CD4-positive, alpha-beta T cell treated with Interleukin-6 at 100 ng/mL for 8 hours (primary cell): Measurements from ENCODE around the gene UBE4B.

Experiments
- DNase-seq: peaks from one replicate; pipeline ENCODE4 v3.0.0-alpha.2; 2020; ENCODE audit warnings: mixed read lengths, low spot score

UBE4B gene

DNA sequence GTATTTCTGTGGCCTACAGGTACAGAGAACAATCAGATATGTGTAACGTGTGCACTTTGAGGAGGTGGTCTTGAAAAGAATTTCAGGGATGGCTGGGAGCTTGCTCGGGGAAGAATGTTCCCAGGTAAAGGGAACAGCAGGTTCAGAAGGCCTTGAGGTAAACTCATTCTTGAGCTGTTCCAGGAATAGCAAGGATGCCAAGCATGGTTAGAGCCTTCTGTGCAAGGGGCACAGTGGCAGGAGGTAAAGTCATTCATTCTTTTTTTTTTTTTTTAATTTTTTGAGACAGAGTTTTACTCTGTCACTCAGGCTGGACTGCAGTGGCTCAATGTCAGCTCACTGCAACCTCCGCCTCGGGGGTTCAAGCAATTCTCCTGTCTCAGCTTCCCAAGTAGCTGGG is 10.0 kb downstream of the UBE4B start:
- DNase-seq, result no peak

GRCh38 chr1:10045480-10046355 is 13.0 kb downstream of the UBE4B start:
- DNase-seq, result no peak

GRCh38 chr1:10046356-10047085 is 13.8 kb downstream of the UBE4B start:
- DNase-seq, result no peak

- no peak for DNase-seq
Observed at GRCh38 chr1:10048601-10049000, 15.8 kb downstream of the UBE4B start.

DNA sequence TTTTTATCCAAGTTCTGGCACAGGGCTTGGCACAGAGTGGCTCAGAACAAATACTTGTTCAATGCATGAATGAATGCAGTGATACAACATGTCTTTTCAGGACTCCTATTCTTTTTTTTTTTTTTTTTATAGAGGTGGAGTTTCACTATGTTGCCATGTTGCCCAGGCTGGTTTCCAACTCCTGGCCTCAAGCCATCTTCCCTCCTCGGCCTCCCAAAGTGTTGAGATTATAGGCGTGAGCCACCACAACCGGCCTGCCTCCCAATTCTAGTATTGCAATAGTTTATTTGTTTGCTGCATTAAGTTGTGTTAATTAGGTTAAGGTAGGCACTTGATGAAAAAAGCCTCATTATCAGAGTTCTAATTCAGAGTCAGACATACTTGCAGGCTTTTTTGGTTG is 17.9 kb downstream of the UBE4B start:
- DNase-seq, result no peak

GRCh38 chr1:10051656-10052055 is 18.9 kb downstream of the UBE4B start:
- no peak for DNase-seq

DNA sequence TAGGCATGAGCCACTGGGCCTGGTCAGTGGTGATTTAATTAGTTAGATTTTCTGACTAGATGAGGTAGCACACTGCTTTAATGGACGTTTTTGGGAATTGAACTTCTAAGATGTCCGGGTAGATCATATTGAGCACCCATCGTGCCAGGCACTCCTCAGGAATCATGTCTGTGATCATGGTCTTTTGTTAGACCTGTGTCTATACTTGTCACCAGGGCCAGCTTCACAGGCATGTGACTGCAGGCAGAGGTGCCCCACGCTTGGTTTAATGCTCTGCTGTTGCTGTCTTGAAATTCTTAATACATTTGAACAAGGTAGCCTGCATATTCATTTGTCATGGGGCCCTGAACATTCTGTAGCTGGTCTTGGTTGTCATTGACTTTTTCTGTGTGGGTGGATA is 19.6 kb downstream of the UBE4B start:
- DNase-seq, result no peak

DNA sequence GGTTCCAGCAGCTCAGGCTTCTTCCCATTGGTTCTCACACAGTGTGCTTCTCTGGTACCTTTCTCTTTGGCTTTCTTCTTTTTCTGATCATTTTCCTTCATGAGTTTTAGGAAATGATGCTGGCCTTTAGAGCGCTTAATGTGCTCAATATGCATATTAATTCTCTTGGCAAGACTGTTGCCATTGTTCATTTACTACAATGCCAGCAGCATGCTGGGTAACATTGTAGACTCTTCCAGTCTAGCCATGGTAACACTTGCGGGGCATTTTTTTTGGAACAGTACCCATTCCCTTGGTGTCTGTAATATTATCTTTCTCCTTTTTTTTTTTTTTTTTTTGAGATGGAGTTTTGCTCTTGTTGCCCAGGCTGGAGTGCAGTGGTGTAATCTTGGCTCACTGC is 21.7 kb downstream of the UBE4B start:
- DNase-seq, result no peak

DNA sequence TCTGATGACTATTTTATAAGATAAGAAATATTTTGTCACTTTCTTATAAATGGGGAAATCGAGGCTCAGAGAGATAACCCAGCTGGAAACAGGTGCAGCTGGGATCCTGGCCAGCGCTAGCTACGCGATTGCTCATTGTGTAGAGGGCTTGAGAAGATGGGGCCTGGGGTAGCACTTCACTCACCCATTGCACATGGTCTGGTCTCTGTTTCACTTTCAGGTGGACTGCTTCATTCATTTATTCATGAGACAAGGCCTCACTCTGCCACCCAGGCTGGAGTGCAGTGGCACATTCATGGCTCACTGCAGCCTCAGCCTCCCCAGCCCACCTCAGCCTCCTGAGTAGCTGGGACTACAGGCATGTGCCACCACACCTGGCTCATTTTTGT is 23.8 kb downstream of the UBE4B start:
- DNase-seq, result no peak

- no peak for DNase-seq
Observed at GRCh38 chr1:10057343-10057742, 24.6 kb downstream of the UBE4B start.

GRCh38 chr1:10057796-10058195 is 25.0 kb downstream of the UBE4B start:
- DNase-seq, result no peak

- no peak for DNase-seq
Observed at GRCh38 chr1:10059342-10059718, 26.6 kb downstream of the UBE4B start.

- no peak for DNase-seq
Observed at GRCh38 chr1:10060311-10061100, 27.7 kb downstream of the UBE4B start.

- no peak for DNase-seq
Observed at GRCh38 chr1:10061276-10061675, 28.5 kb downstream of the UBE4B start.

GRCh38 chr1:10063878-10064277 is 31.1 kb downstream of the UBE4B start:
- no peak for DNase-seq

DNA sequence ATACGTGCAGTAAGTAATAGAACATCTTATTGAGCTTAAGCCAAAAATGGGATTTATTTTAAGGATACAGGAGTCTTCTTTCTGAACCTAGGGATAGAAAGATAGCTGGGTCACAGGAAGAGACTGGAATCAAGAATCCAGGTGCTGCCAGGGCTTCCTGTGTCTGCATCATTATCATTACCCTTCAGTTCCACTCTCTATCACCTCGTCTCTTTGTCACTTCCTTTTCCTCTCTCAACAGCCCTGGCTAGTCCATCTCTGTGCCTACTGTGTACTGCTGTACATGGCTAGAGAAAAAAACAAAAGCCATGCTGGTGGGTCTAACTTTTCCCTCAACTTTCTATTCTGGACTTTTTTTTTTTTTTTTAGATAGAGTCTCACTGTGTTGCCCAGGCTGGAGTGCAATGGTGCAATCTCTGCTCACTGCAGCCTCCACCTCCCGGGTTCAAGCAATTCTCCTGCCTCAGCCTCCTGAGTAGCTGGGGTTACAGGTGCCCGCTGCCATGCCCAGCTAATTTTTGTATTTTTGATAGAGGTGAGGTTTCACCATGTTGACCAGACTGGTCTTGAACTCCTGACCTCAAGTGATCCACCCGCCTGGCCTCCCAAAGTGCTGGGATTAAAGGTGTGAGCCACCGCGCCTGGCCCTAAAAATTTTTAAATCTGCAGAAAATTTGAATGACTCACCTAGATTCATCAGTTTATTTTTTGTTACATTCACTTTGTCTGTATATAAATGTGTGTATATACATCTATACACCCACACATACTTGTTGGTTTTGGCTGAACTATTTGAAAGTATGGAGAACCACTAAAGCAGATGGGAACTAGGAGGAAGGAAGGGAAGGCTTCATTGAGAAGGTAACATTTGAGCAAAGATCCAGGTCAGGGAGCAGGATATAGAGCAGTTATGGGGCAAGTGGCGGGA is 31.9 kb downstream of the UBE4B start:
- DNase-seq, result no peak

DNA sequence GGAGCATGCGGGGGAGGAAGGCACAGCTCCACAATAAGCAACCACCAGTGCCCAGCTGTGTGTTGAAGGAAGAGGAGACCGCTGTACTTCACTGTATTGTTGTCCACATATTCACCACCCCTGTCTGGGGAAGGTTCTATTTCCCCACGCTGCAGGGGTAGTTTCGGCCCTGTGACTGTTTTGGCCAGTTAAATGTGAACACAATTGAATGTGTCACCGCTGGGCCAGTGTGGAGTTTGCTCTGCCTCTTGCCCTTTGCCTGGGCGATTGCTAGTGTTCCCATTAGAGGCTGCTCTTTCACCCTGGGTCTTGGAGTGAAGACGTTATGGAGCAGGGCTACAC is 32.6 kb downstream of the UBE4B start:
- DNase-seq, result no peak

- no peak for DNase-seq
Observed at GRCh38 chr1:10065760-10066159, 33.0 kb downstream of the UBE4B start.

- DNase-seq, result no peak
Observed at GRCh38 chr1:10068605-10069294, 36.0 kb downstream of the UBE4B start.

DNA sequence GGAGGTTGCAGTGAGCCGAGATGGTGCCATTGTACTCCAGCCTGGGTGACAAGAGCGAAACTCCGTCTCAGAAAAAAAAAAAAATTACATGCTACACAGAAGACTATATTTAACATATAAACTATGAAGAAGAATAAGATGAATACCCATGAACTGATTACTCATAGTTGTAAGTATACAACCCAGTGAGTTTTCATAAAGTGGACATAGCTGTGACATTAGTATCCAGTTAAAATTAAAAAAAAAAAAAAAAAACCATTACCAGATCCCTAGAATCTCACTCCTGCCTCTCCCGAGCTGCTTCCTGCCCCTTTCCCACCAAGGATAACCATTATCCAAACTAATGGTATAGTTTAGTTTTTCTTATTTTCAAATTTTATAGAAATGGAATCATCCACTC is 37.4 kb downstream of the UBE4B start:
- no peak for DNase-seq

DNA sequence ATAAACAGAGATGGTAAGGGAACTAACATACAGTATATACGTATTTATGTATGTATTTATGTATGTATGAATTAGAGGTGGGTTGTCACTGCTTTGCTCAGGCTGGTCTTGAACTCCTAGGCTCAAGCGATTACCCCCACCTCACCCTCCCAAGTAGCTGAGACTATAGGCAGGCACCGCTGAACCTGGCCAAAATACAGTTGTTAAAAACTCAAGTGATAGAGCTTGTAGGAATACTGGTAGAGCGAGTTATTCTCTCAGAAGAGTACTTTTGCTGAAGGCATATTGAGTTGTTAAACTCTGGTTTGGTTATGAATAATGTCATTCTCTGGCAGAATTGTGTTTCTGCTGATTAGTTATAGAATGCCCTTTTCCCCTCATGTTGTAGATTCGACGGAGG is 38.9 kb downstream of the UBE4B start:
- DNase-seq, result no peak
